DND-41 (cell line): ENCODE results near the gene DNAH11.

ENCODE experiments used
- ATAC-seq: fragments of 200-7000 bp; cut with Tn5 transposase; 3 replicates; pipeline ENCODE4 v1.9.1; 2021; ENCODE audit warnings: low read depth; ENCODE audit not compliant: insufficient read depth
- DNase-seq: peaks from one replicate; pipeline ENCODE4 v3.0.0-alpha.2; 2020
- H2AFZ ChIP-seq: 2 replicates; pipeline ENCODE4 v1.6.0; 2012; ENCODE audit warnings: low read depth, low read length
- H3K27ac ChIP-seq: 2 replicates; pipeline ENCODE4 v1.5.1; 2012; ENCODE audit warnings: low read length, inconsistent platforms
- H3K27me3 ChIP-seq: fragments of 200-600 bp; sonication (generic); 2 replicates; pipeline ENCODE4 v1.6.0; 2012; ENCODE audit warnings: low read length, mild to moderate bottlenecking, inconsistent platforms; ENCODE audit not compliant: insufficient read depth, poor library complexity
- H3K36me3 ChIP-seq: 2 replicates; pipeline ENCODE4 v1.5.1; 2012; ENCODE audit warnings: low read length, inconsistent platforms; ENCODE audit not compliant: insufficient read depth
- H3K4me1 ChIP-seq: 2 replicates; pipeline ENCODE4 v1.5.1; 2012; ENCODE audit warnings: mild to moderate bottlenecking, low read length; ENCODE audit not compliant: insufficient read depth
- H3K4me2 ChIP-seq: 2 replicates; pipeline ENCODE4 v1.6.0; 2012; ENCODE audit warnings: mild to moderate bottlenecking, moderate library complexity, low read length, inconsistent platforms; ENCODE audit not compliant: insufficient read depth
- H3K4me3 ChIP-seq, 2 experiments: fragments of 200-600 bp in 1 of 2; shearing (Covaris generic) in 1 of 2; 2 replicates each; pipeline ENCODE4 v1.5.1; 2012 to 2016; ENCODE audit warnings: inconsistent platforms in 2 of 2, low read length in 2 of 2, mild to moderate bottlenecking in 2 of 2, low read depth in 1 of 2, moderate library complexity in 1 of 2
- H3K79me2 ChIP-seq: 2 replicates; pipeline ENCODE4 v1.6.0; 2012; ENCODE audit warnings: low read length, inconsistent platforms; ENCODE audit not compliant: insufficient read depth
- H3K9ac ChIP-seq: 2 replicates; pipeline ENCODE4 v1.6.0; 2012; ENCODE audit warnings: low read depth, mild to moderate bottlenecking, inconsistent platforms, low read length, moderate library complexity
- H3K9me3 ChIP-seq: 2 replicates; pipeline ENCODE4 v1.5.1; 2012; ENCODE audit warnings: low read length, moderate library complexity, mild to moderate bottlenecking, inconsistent platforms; ENCODE audit not compliant: insufficient read depth, severe bottlenecking
- H4K20me1 ChIP-seq: 2 replicates; pipeline ENCODE4 v1.6.0; 2012; ENCODE audit warnings: low read length; ENCODE audit not compliant: insufficient read depth
- EZH2 ChIP-seq: IDR thresholded peaks from 3 replicates; pipeline ENCODE4 v1.6.1; 2012; ENCODE audit warnings: borderline replicate concordance, low read depth, mild to moderate bottlenecking, moderate library complexity, low read length, inconsistent platforms; ENCODE audit not compliant: severe bottlenecking
- TF ChIP-seq, protein P1 (sequence below): IDR thresholded peaks from 2 replicates; pipeline ENCODE4 v1.5.1; 2012; ENCODE audit warnings: borderline replicate concordance, low read length, moderate library complexity, mild to moderate bottlenecking; ENCODE audit not compliant: poor library complexity, severe bottlenecking; ENCODE audit errors: extremely low read depth

Gene DNAH11

DNA sequence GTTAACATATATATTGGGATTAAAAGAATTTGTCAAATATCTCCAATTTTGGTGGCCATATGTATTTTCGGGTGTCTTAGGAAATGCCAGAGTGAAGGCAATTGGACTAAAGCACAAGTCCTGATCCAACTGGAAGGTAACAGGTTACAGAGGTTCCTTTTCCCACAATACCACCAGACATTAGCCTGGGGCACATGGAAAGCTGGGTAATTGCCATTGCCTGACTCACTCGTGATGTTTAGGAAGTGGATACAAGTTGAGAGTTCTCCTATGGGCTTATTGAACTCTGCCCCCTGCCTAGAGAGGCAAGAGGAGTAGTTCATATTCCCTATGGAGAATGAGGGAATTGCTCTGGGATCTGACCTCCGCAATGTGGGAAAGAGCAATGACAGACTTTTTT lies 5.7 kb downstream of the DNAH11 start:
- Histone ChIP-seq H2AFZ (no peak overlapping the region), H3K36me3 (no peaks in the 10 kb centered on the region), H3K4me3 (no peak overlapping the region), H3K79me2 (no peaks in the 10 kb centered on the region), H3K27ac (no peak overlapping the region), H3K9ac (no peak overlapping the region), H3K4me2 (no peak overlapping the region), H3K9me3 (no peaks in the 10 kb centered on the region), H3K4me1 (no peaks in the 10 kb centered on the region), H3K27me3 (peaks cover 7% of the 10 kb centered on the region), H4K20me1 (no peaks in the 10 kb centered on the region)
- ATAC-seq (no peak), DNase-seq (no peak)
- TF ChIP-seq EZH2: no peak
- TF ChIP-seq, protein P1, sequence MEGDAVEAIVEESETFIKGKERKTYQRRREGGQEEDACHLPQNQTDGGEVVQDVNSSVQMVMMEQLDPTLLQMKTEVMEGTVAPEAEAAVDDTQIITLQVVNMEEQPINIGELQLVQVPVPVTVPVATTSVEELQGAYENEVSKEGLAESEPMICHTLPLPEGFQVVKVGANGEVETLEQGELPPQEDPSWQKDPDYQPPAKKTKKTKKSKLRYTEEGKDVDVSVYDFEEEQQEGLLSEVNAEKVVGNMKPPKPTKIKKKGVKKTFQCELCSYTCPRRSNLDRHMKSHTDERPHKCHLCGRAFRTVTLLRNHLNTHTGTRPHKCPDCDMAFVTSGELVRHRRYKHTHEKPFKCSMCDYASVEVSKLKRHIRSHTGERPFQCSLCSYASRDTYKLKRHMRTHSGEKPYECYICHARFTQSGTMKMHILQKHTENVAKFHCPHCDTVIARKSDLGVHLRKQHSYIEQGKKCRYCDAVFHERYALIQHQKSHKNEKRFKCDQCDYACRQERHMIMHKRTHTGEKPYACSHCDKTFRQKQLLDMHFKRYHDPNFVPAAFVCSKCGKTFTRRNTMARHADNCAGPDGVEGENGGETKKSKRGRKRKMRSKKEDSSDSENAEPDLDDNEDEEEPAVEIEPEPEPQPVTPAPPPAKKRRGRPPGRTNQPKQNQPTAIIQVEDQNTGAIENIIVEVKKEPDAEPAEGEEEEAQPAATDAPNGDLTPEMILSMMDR: no peak

DNA sequence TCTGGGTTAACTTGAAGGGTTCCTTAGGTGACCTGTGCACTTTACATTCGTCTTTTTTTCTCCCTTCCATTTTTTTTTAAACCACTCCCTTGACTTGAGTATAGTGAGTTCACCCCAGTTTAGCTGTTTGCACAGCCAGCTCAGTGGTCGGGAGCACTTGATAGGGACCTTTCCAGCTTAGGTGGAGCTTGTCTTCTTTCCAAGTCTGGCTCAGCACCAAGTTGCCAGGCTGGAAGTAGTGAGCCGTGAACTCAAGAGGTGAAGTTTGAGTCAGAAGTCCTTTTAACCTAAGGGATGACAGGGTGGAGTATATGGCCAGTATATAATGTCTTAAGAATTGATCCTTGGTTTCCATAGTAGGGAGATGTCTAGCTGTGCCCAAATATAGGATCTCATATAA lies 7.2 kb downstream of the DNAH11 start:
- DNase-seq (no peak), ATAC-seq (no peak)
- H3K36me3 ChIP-seq: no peaks in the 10 kb centered on the region

DNA sequence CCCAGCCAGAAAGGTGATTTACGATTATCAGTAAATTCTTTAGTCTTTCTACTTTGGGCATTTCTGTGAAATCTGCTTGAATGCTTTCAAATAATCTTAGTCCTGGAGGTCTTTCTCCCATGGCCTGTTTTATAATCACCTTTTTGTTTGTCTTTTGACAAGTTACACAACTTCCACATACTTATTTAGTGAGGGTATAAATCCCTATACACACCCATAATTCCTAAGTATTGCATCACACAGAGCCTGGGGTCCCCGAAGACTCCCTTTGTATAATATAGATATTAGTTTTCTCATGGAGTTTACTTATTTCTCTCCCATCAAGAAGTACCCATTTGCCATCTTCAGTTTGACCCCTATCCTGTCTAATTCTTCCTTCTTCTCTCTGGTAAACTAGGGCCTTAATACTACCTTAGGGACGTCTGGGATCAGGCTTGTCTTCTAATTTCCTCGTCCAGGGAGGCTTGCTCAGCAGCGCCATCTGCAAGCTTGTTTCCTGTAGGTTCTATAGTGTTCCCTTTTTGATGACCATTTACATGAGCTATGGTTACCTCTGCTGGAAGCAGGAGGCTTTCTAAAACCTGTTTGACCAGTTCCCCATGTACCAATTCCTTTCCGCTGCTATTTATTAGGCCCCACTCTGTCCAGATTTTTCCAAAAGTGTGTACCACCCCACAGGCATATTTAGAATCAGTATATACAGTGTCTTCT lies 8.1 kb downstream of the DNAH11 start:
- Histone ChIP-seq H3K4me2 (no peak overlapping the region), H3K36me3 (no peaks in the 10 kb centered on the region), H3K9ac (no peak overlapping the region), H2AFZ (no peak overlapping the region), H3K4me3 (no peak overlapping the region), H3K27me3 (peaks cover 2% of the 10 kb centered on the region), H3K4me1 (no peaks in the 10 kb centered on the region), H4K20me1 (no peaks in the 10 kb centered on the region), H3K9me3 (no peaks in the 10 kb centered on the region), H3K79me2 (no peaks in the 10 kb centered on the region), H3K27ac (no peak overlapping the region)
- TF ChIP-seq EZH2: no peak
- TF ChIP-seq, protein P1: no peak
- ATAC-seq (no peak), DNase-seq (no peak)

More for the DNA sequence above, 7.2 kb downstream of the DNAH11 start:
- no peaks in the 10 kb centered on the region for H3K9me3 ChIP-seq
- no peaks in the 10 kb centered on the region for H4K20me1 ChIP-seq
- H3K27ac ChIP-seq: no peak overlapping the region
- H3K9ac ChIP-seq: no peak overlapping the region
- no peak overlapping the region for H3K4me3 ChIP-seq
- no peak overlapping the region for H2AFZ ChIP-seq
- TF ChIP-seq, protein P1: no peak
- no peak for TF ChIP-seq EZH2
- H3K27me3 ChIP-seq: peaks cover 7% of the 10 kb centered on the region
- H3K79me2 ChIP-seq: no peaks in the 10 kb centered on the region
- no peaks in the 10 kb centered on the region for H3K4me1 ChIP-seq
- H3K4me2 ChIP-seq: no peak overlapping the region
